Measurements from ENCODE around the gene DHX30.
A peak's percentile ranks its signal among the peaks of the same experiment; 100 is the strongest.
"Not testable (repeated sequence)": the region's sequence is repeated elsewhere in the genome, so short reads cannot be mapped to it uniquely, and the experiment has no call there.

The DHX30 gene

GRCh38 chr3:47813551-47814177, 10.7 kb downstream of the DHX30 start:
- TF ChIP-seq ZNF274 (IDR thresholded peaks at IDR 0.05; ENCODE audit: low read depth, low read length) (no peak), SUZ12 (IDR thresholded peaks at IDR 0.05; ENCODE audit: extremely low read depth, insufficient read depth, insufficient read length) (no peak), YY1 (IDR thresholded peaks at IDR 0.05; ENCODE audit: insufficient read depth, insufficient read length) (no peak)
- Histone ChIP-seq H3K9me3 (ENCODE audit: insufficient read depth, low read length) (no peaks in the 10 kb centered on the region), H3K4me3 (ENCODE audit: insufficient read length, low read depth) (no peak overlapping the region), H3K4me1 (ENCODE audit: insufficient read depth, insufficient read length) (no peaks in the 10 kb centered on the region), H3K27me3 (ENCODE audit: insufficient read depth, insufficient read length) (no peaks in the 10 kb centered on the region), H3K36me3 (ENCODE audit: insufficient read depth, insufficient read length, low read length) (peaks cover 66% of the 10 kb centered on the region), H3K9ac (ENCODE audit: insufficient read length, low read depth) (no peak overlapping the region)
- no peak for DNase-seq (ENCODE audit: low read depth, low spot score)

- Histone ChIP-seq H3K9ac (ENCODE audit: insufficient read length, low read depth) (no peak overlapping the region), H3K27me3 (ENCODE audit: insufficient read depth, insufficient read length) (no peaks in the 10 kb centered on the region), H3K36me3 (ENCODE audit: insufficient read depth, insufficient read length, low read length) (peaks cover 66% of the 10 kb centered on the region), H3K4me1 (ENCODE audit: insufficient read depth, insufficient read length) (no peaks in the 10 kb centered on the region), H3K9me3 (ENCODE audit: insufficient read depth, low read length) (no peaks in the 10 kb centered on the region), H3K4me3 (ENCODE audit: insufficient read length, low read depth) (no peak overlapping the region)
- TF ChIP-seq SUZ12 (IDR thresholded peaks at IDR 0.05; ENCODE audit: extremely low read depth, insufficient read depth, insufficient read length) (no peak), YY1 (IDR thresholded peaks at IDR 0.05; ENCODE audit: insufficient read depth, insufficient read length) (no peak)
- DNase-seq (ENCODE audit: low read depth, low spot score), result no peak
Measured at GRCh38 chr3:47817609-47818008, 14.7 kb downstream of the DHX30 start.

GRCh38 chr3:47824541-47825473, 21.9 kb downstream of the DHX30 start:
- H3K9ac ChIP-seq (ENCODE audit: insufficient read length, low read depth), result peak overlapping the region; percentile 99
- H3K4me3 ChIP-seq (ENCODE audit: insufficient read length, low read depth), result peak overlapping the region; percentile 99
- H3K27me3 ChIP-seq (ENCODE audit: insufficient read depth, insufficient read length), result no peaks in the 10 kb centered on the region
- H3K9me3 ChIP-seq (ENCODE audit: insufficient read depth, low read length), result no peaks in the 10 kb centered on the region
- H3K36me3 ChIP-seq (ENCODE audit: insufficient read depth, insufficient read length, low read length), result peaks cover 54% of the 10 kb centered on the region
- no peaks in the 10 kb centered on the region for H3K4me1 ChIP-seq (ENCODE audit: insufficient read depth, insufficient read length)
- DNase-seq (ENCODE audit: low read depth, low spot score), result peak; percentile 81
- peak; percentile 83 for TF ChIP-seq YY1 (IDR thresholded peaks at IDR 0.05; ENCODE audit: insufficient read depth, insufficient read length)
- no peak for TF ChIP-seq SUZ12 (IDR thresholded peaks at IDR 0.05; ENCODE audit: extremely low read depth, insufficient read depth, insufficient read length)

- H3K36me3 ChIP-seq (ENCODE audit: insufficient read depth, insufficient read length, low read length), result peaks cover 53% of the 10 kb centered on the region
- no peaks in the 10 kb centered on the region for H3K9me3 ChIP-seq (ENCODE audit: insufficient read depth, low read length)
- peak overlapping the region; percentile 99 for H3K4me3 ChIP-seq (ENCODE audit: insufficient read length, low read depth)
- no peaks in the 10 kb centered on the region for H3K4me1 ChIP-seq (ENCODE audit: insufficient read depth, insufficient read length)
- peak overlapping the region; percentile 99 for H3K9ac ChIP-seq (ENCODE audit: insufficient read length, low read depth)
- no peaks in the 10 kb centered on the region for H3K27me3 ChIP-seq (ENCODE audit: insufficient read depth, insufficient read length)
- no peak for DNase-seq (ENCODE audit: low read depth, low spot score)
- TF ChIP-seq ZNF274 (IDR thresholded peaks at IDR 0.05; ENCODE audit: low read depth, low read length), result no peak
- TF ChIP-seq SUZ12 (IDR thresholded peaks at IDR 0.05; ENCODE audit: extremely low read depth, insufficient read depth, insufficient read length), result no peak
Measured at GRCh38 chr3:47825590-47825989, 22.7 kb downstream of the DHX30 start.

- DNase-seq (ENCODE audit: low read depth, low spot score); H3K27me3 ChIP-seq (ENCODE audit: insufficient read depth, insufficient read length); H3K9ac ChIP-seq (ENCODE audit: insufficient read length, low read depth); H3K4me3 ChIP-seq (ENCODE audit: insufficient read length, low read depth); H3K9me3 ChIP-seq (ENCODE audit: insufficient read depth, low read length); H3K4me1 ChIP-seq (ENCODE audit: insufficient read depth, insufficient read length): not testable (repeated sequence)
- peaks cover 80% of the 10 kb centered on the region for H3K36me3 ChIP-seq (ENCODE audit: insufficient read depth, insufficient read length, low read length)
Measured at GRCh38 chr3:47829482-47829881, 26.5 kb downstream of the DHX30 start.

- Histone ChIP-seq H3K27me3 (ENCODE audit: insufficient read depth, insufficient read length) (no peaks in the 10 kb centered on the region), H3K36me3 (ENCODE audit: insufficient read depth, insufficient read length, low read length) (peaks cover 82% of the 10 kb centered on the region), H3K4me3 (ENCODE audit: insufficient read length, low read depth) (no peak overlapping the region), H3K9me3 (ENCODE audit: insufficient read depth, low read length) (no peaks in the 10 kb centered on the region), H3K4me1 (ENCODE audit: insufficient read depth, insufficient read length) (peaks cover 23% of the 10 kb centered on the region), H3K9ac (ENCODE audit: insufficient read length, low read depth) (no peak overlapping the region)
- no peak for DNase-seq (ENCODE audit: low read depth, low spot score)
- no peak for TF ChIP-seq ZNF274 (IDR thresholded peaks at IDR 0.05; ENCODE audit: low read depth, low read length)
- no peak for TF ChIP-seq YY1 (IDR thresholded peaks at IDR 0.05; ENCODE audit: insufficient read depth, insufficient read length)
- no peak for TF ChIP-seq SUZ12 (IDR thresholded peaks at IDR 0.05; ENCODE audit: extremely low read depth, insufficient read depth, insufficient read length)
Measured at GRCh38 chr3:47836986-47837385, 34.0 kb downstream of the DHX30 start.

GRCh38 chr3:47838503-47838902, 35.6 kb downstream of the DHX30 start:
- peaks cover 3% of the 10 kb centered on the region for H3K27me3 ChIP-seq (ENCODE audit: insufficient read depth, insufficient read length)
- peaks cover 32% of the 10 kb centered on the region for H3K4me1 ChIP-seq (ENCODE audit: insufficient read depth, insufficient read length)
- H3K4me3 ChIP-seq (ENCODE audit: insufficient read length, low read depth), result no peak overlapping the region
- no peaks in the 10 kb centered on the region for H3K9me3 ChIP-seq (ENCODE audit: insufficient read depth, low read length)
- H3K9ac ChIP-seq (ENCODE audit: insufficient read length, low read depth), result no peak overlapping the region
- peaks cover 80% of the 10 kb centered on the region for H3K36me3 ChIP-seq (ENCODE audit: insufficient read depth, insufficient read length, low read length)
- DNase-seq (ENCODE audit: low read depth, low spot score), result no peak
- no peak for TF ChIP-seq ZNF274 (IDR thresholded peaks at IDR 0.05; ENCODE audit: low read depth, low read length)
- TF ChIP-seq YY1 (IDR thresholded peaks at IDR 0.05; ENCODE audit: insufficient read depth, insufficient read length), result no peak
- no peak for TF ChIP-seq SUZ12 (IDR thresholded peaks at IDR 0.05; ENCODE audit: extremely low read depth, insufficient read depth, insufficient read length)
